Measurements from ENCODE around the gene SEPHS2.

SEPHS2 gene

DNA sequence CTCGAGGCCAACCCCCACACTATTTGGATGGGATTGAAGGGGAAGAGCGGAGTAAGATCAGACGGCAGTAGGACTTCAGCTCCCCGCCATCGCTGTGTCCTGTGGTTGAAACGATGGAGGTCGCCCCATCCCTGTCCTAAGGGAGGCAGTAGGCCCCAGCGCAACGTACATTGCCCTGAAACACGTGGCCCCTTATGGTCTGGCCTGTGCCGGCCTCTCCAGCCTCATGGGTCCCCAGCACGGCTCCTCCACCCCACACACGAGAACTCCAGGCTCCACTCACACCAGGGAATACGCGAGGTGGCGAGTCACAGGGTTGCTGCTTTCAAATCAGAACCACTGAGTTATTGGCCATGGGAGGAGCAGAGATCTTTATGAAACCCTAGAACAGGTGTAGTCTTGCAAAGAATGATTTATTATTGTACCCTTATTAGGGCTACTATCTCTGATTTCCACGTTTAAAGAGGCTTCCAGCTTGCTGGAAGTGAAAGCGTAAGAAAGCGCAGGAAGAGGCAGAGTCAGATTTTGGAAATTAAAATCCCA lies 15.2 kb downstream of the SEPHS2 start:
- no peak for DNase-seq (ENCODE audit: low read depth in 2 of 2, low spot score in 1 of 2)

- peak; percentile 89 to 96 for DNase-seq (ENCODE audit: low read depth in 2 of 2, low spot score in 1 of 2)
Observed at GRCh38 chr16:30429678-30430427, 15.8 kb downstream of the SEPHS2 start, which contains the start of gene DCTPP1. TSS of gene DCTPP1 (minus strand) at chr16:30430030. CDS start at chr16:30429980, 50 bp downstream.

DNA sequence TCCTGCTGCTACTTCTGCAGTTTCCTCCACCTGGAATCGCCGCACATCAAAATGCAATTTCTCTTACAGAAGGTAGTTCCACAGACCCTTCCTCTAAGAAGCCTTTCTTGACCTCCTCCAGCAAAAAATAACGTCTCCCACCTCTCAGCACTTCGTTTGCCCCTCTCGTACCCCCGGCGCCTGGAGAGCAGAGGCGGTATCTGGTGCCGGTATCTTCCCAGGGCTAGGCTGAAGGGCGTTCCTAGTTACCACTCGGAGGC lies 16.3 kb downstream of the SEPHS2 start:
- DNase-seq (ENCODE audit: low read depth in 2 of 2, low spot score in 1 of 2), result no peak

DNA sequence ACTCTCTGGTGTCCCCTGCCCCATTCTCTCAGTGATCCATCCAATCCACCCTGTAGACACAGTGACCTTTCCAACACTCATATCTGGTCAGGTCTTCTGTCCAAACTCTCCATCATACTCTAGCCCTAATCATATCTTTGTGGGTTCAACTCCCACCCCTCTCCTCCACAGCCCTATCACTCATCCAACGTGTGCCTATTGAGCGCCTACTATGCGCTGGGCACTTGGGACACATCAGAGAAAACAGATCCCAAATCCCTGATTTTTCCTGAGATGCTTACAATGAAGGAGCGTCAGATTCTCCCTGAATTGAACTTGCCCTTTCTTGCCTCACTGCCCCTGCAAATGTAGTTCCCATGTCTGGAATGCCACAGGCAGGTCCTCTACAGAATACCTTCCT lies 17.6 kb downstream of the SEPHS2 start:
- no peak for DNase-seq (ENCODE audit: low read depth in 2 of 2, low spot score in 1 of 2)

- DNase-seq (ENCODE audit: low read depth in 2 of 2, low spot score in 1 of 2), result no peak
Observed at GRCh38 chr16:30421010-30421409, 24.7 kb downstream of the SEPHS2 start.

- no peak for DNase-seq (ENCODE audit: low read depth in 2 of 2, low spot score in 1 of 2)
Observed at GRCh38 chr16:30418350-30419181, 27.1 kb downstream of the SEPHS2 start.

GRCh38 chr16:30417529-30418349 lies 27.9 kb downstream of the SEPHS2 start:
- DNase-seq (ENCODE audit: low read depth in 2 of 2, low spot score in 1 of 2), result peak; percentile 61 to 81

DNA sequence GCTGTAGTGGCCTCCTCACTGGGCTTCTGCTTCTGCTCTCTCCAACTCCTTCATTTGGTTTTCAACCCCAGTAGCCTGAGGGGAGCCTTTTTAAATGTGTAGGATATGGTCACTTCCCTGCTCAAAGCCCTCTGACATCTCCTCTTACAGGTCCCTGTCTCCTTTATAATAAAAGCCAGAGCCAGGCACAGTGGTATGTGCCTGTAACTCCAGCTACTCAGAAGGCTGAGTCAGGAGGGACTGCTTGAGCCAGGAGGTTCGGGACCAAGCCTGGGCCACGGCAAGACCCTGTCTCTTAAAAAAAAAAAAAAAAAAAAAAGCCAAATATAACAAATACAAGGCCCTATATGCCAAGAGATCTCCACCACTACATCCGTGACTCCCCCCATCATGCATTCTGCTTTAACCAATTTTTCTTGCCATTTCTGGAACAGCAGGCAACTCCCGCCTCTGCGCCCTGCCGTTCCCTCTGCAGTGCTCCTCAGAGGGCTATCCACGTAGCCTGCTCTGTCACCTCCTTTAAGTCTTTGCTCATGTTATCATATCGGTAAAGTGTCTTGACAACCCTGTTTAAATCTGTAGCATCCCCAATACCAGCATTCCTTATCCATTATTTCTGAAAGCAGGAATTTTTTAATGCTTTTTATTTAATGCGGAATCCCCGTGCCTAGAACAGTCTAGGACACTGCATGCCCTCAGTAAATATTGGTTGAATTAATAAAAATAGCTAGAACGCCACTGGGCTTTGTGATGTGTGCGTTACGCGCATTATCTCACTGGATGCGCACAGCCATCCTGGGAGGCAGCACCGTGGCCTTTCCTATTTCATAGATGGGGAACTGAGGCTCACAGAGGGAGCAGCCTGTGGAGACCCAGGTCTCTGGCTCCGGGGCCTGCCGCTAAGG lies 28.8 kb downstream of the SEPHS2 start:
- no peak for DNase-seq (ENCODE audit: low read depth in 2 of 2, low spot score in 1 of 2)

DNA sequence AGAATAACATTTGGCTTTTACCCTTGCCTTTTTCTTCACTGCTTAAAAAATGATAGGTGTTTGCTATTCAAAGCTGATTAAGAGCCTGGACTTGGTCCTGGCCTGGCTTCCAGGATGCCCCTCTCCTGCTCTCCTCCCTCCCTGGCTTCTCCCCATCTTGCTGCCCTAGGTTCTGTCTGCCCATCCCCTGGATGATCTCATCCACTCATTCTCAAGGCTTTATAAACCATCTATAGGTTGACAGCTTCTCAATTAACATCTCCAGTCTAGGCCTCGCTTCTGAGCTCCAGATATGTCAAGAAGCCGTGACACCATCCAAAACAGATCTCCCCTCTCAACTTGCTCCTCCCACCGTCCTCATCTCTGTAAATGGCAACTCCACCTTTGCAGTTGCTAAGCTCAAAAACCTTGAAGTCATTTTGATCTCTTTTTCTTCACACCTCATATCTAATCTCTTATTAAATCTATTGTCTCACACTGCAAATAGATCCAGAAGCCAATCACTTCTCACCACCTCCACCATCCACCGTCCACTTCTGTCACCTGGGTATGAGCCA lies 29.5 kb downstream of the SEPHS2 start:
- no peak for DNase-seq (ENCODE audit: low read depth in 2 of 2, low spot score in 1 of 2)

GRCh38 chr16:30414159-30414558 lies 31.5 kb downstream of the SEPHS2 start:
- no peak for DNase-seq (ENCODE audit: low read depth in 2 of 2, low spot score in 1 of 2)

DNA sequence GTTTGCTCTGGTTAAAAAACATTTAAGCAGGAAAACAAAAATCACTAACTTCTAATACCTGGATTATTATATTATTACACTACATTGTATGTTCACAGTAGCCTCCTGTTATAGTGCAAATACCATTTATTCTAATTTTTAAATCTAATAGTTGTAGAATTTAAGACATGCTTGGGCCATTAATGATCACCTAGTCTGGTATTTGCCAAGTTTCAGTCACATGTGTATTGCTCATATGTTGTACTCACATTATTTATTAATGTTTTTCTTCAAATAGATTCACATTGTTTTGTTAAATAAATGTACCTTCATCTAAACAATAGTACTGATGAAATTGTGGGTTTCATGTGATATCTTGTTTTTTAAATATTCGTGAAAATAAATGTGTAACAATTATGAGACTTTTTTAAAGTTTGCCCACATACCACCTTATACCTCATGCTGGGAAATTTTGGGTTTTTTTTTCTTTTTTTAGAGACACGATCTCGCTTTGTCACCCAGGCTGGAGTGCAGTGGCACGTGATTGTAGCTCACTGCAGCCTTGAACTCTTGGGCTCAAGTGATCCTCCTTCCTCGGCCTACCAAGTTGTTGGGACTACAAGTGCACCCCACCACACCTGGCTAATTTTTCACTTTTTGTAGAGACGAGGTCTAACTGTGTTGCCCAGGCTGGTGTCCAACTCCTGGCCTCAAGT lies 32.4 kb downstream of the SEPHS2 start:
- no peak for DNase-seq (ENCODE audit: low read depth in 2 of 2, low spot score in 1 of 2)

DNA sequence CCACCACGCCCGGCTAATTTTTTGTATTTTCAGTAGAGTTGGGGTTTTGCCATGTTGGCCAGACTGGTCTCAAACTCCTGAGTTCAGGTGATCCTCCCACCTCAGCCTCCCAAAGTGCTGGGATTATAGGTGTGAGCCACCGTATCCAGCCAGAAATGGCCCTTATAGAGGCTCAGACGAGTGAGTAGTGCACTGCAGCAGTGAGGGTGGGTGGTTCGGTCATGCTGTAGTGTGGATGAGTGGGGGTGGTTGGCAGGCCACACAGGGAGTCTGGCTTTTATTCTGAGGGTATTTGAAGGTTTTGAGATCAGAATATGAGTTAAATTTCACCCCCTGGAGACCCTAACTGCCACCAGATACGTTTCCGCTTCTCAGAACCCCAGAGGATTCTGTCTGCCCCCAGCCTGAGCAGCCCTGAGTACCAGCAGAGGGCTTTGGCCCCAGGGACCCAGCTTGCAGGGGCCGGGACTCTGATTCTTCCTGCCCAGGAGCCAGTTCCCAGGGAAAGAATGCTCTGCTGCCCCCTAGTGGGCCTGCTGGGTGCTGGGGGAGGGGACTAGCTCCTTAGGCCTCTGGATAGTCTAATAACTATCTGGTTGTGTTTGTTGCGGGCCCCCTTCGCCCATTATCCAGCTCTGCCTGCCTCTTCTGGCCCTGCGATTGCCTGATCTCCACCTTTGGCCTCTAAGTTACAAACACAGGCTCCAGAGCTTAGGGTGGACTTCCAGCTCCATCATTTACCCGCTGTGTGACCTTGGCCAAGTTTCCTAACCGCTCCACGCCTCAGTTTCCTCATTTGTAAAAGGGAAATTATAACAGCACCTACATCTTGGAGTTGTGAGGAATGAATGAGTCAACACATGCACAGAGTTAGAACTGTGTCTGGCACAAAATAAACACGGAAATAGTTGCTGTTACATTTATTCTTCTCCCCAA lies 36.3 kb downstream of the SEPHS2 start:
- DNase-seq (ENCODE audit: low read depth in 2 of 2, low spot score in 1 of 2), result peak; percentile 81 to 96

DNA sequence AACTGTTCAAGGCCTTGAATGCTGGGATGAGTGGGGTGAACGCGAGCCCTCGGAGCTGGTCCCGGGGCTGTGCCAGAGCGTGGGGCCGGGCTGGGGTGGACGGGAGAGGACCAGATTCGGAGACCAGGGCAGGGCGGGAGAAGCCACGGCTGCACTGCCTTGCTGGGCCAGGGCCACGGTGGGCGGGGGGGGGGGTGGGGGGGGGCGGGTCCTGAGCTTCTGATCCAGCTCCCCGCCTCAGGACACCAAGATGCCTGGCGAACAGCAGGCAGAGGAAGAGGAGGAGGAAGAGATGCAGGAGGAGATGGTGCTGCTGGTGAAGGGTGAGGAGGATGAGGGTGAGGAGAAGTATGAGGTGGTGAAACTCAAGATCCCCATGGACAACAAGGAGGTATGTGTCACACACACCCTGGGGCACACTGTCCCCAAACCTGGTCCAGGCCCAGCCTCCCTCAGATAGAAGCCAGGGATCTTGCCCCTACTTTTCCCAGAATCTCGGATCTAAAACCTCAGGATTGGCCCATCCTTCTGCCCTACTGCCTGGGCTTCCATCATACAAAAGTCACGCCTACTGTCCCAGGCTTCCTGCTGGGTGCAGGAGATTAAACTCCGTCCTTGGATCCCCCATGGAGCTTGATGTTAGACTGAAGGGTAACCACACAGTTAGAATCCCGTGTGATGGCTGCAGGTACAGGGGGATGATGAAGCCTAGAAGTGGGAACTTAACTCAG lies 37.7 kb downstream of the SEPHS2 start:
- no peak for DNase-seq (ENCODE audit: low read depth in 2 of 2, low spot score in 1 of 2)

- peak; percentile 73 to 85 for DNase-seq (ENCODE audit: low read depth in 2 of 2, low spot score in 1 of 2)
Observed at GRCh38 chr16:30407102-30407803, 38.4 kb downstream of the SEPHS2 start, which contains the start of gene ZNF771. TSS of gene ZNF771 (plus strand) at chr16:30407606. CDS start at chr16:30408054, 448 bp downstream.

DNA sequence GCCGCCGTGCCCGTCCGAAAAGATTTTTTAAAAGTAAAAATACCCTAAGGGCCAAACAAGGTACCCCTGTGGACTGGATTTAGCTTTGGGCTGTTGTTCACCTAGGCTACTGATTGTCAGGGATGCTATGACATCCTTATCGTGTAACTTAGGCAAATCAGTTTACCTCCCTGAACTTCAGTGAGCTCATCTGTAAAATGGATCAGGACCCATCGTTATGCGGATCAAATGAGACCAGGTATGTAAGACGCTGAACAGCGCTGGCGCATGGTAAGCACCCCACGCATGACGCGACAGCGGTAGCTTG lies 38.9 kb downstream of the SEPHS2 start:
- no peak for DNase-seq (ENCODE audit: low read depth in 2 of 2, low spot score in 1 of 2)

- no peak for DNase-seq (ENCODE audit: low read depth in 2 of 2, low spot score in 1 of 2)
Observed at GRCh38 chr16:30401768-30402425, 43.8 kb downstream of the SEPHS2 start.

All from stimulated activated CD8-positive, alpha-beta memory T cell treated with anti-CD3 and anti-CD28 coated beads, Interleukin-4, amount 100 ng/mL, for 4 hours (primary cell).